ENCODE data around the gene TMEM52. TPM values are rescaled to one million over a fixed set of nuclear protein-coding genes. Genes with fewer than 3 reads are reported as not detected.

Gene TMEM52
- total and polyA plus RNA-seq, 2 donors (not counting 3 experiments of a cell fraction or from before 2014, with no cell fraction given): 1.6 to 1.7 TPM

- H3K4me3 ChIP-seq (replicated peaks in 1 of 3; ENCODE audit: insufficient read depth in 1 of 3, low read depth in 1 of 3, low read length in 3 of 3): peak overlapping the region; percentile 43 to 77 (median 65)
- peaks cover 3% of the 10 kb centered on the region for H3K79me2 ChIP-seq (ENCODE audit: control insufficient read depth, insufficient read depth, low read length)
- H2AFZ ChIP-seq (ENCODE audit: low read depth, low read length): peak overlapping the region; percentile 96
- H3K27ac ChIP-seq (ENCODE audit: insufficient read depth, low read depth, low read length): peak overlapping the region; percentile 63
- TF ChIP-seq POLR2AphosphoS5 (IDR thresholded peaks at IDR 0.05; ENCODE audit: insufficient read depth, low read depth, low read length) (no peak), FOS (IDR thresholded peaks at IDR 0.05; ENCODE audit: borderline replicate concordance, insufficient read depth, low read length) (no peak), POLR2A (IDR thresholded peaks at IDR 0.05; ENCODE audit: low read depth, low read length) (no peak), JUN (IDR thresholded peaks at IDR 0.05; ENCODE audit: borderline replicate concordance, insufficient read depth, insufficient read length, low read depth) (no peak), MAX (IDR thresholded peaks at IDR 0.05; ENCODE audit: insufficient read depth, insufficient read length) (no peak), MYC (IDR thresholded peaks at IDR 0.05; ENCODE audit: low read depth, low read length) (no peak), CTCF (IDR thresholded peaks at IDR 0.05; ENCODE audit: extremely low read depth in 1 of 2, insufficient read depth in 1 of 2, low read depth in 1 of 2, low read length in 2 of 2) (no peak), GATA2 (IDR thresholded peaks at IDR 0.05; ENCODE audit: insufficient read depth, insufficient read length, low read depth, low read length) (no peak), EZH2 (IDR thresholded peaks at IDR 0.05; ENCODE audit: borderline replicate concordance, low read depth, low read length, severe bottlenecking) (no peak)
- FAIRE-seq (no peak), DNase-seq (ENCODE audit: low read depth, low spot score) (no peak)
- no TSS peak for BruUV-seq (replicated peaks)
- H3K27me3 ChIP-seq (ENCODE audit: control insufficient read depth in 2 of 2, insufficient read depth in 2 of 2, low read length in 2 of 2): no peaks in the 10 kb centered on the region
- peak overlapping the region; percentile 87 for H3K4me2 ChIP-seq (ENCODE audit: insufficient read depth, low read length)
- dilution Hi-C loops (cut with MboI; ENCODE audit: extremely low pct_ligation_motif_present, low sequenced_read_pairs): no loop called here
- H3K9me3 ChIP-seq (replicated peaks; ENCODE audit: control insufficient read depth, insufficient read depth, low read length): no peaks in the 10 kb centered on the region
- intact Hi-C loops (cut with micrococcal nuclease): loop anchor here (5.0 kb wide), 1 partner anchor 81 kb away; no protein-coding TSS in a partner anchor
- no peaks in the 10 kb centered on the region for H3K36me3 ChIP-seq (ENCODE audit: control insufficient read depth in 2 of 2, extremely low read depth in 1 of 2, insufficient read depth in 2 of 2, low read length in 2 of 2)
- CTCF ChIA-PET: interaction anchor here (0.6 to 2.8 kb wide), 15 partner anchors 8 to 154 kb away, joined by 3 to 16 read pairs (median 5); partner anchors contain the start of gene TMEM52
- H3K4me1 ChIP-seq (ENCODE audit: control insufficient read depth, extremely low read depth, insufficient read depth, low read length): peaks cover 11% of the 10 kb centered on the region
- H3K9ac ChIP-seq (replicated peaks; ENCODE audit: extremely low read depth, insufficient read depth, low read length): peak overlapping the region; percentile 85
- no peaks in the 10 kb centered on the region for H4K20me1 ChIP-seq (replicated peaks; ENCODE audit: control insufficient read depth, extremely low read depth, insufficient read depth, low read length)
- POLR2A ChIA-PET: interaction anchor here (0.9 kb wide), 1 partner anchor 21 kb away, joined by 10 read pairs; no protein-coding TSS in a partner anchor
- no peaks in the 10 kb centered on the region for H3K9me1 ChIP-seq (replicated peaks; ENCODE audit: control insufficient read depth, extremely low read depth, insufficient read depth, low read length)
Measured at GRCh38 chr1:1908506-1908791, 10.6 kb downstream of the TMEM52 start.
